RWPE1 (cell line): ENCODE measurements around the gene ZNF451.

Source experiments
- CTCF ChIA-PET: fragments of 350-600 bp; sonication (Branson Sonifier 250); formaldehyde crosslinking; extraction: SDS; loops from one replicate; lab custom pipeline; 2021; lab: Yijun Ruan, JAX
- POLR2A ChIA-PET: fragments of 400-600 bp; formaldehyde crosslinking; extraction: SDS; loops from one replicate; lab custom pipeline; 2020; ENCODE audit warnings: antibody characterized with exemption; ENCODE audit not compliant: low non-redundant PET; lab: Yijun Ruan, JAX
- DNase-seq: peaks from one replicate; pipeline ENCODE4 v3.0.0; 2012; ENCODE audit warnings: low spot score
- H3K27ac ChIP-seq: fragments of 450-650 bp; 2 replicates; pipeline ENCODE4 v1.5.1; 2017
- CTCF ChIP-seq: fragments of 450-650 bp; conservative IDR thresholded peaks from 2 replicates; pipeline ENCODE4 v1.5.1; 2017; ENCODE audit warnings: low read depth, mild to moderate bottlenecking

ZNF451 gene

GRCh38 chr6:57109880-57110279 lies 19.9 kb downstream of the ZNF451 start:
- no peak for TF ChIP-seq CTCF
- DNase-seq, result no peak
- H3K27ac ChIP-seq, result no peak overlapping the region
- ChIA-PET CTCF (no interaction called here), POLR2A (no interaction called here)

GRCh38 chr6:57113105-57113504 lies 23.1 kb downstream of the ZNF451 start:
- CTCF ChIA-PET, result interaction anchor here (0.9 kb wide), 1 partner anchor 9 kb away, joined by 8 read pairs; no protein-coding TSS in a partner anchor
- no peak for DNase-seq

GRCh38 chr6:57116776-57117175 lies 26.8 kb downstream of the ZNF451 start:
- ChIA-PET POLR2A (no interaction called here), CTCF (interaction anchor here (0.6 kb wide), 1 partner anchor 46 kb away, joined by 3 read pairs; no protein-coding TSS in a partner anchor)
- no peak for TF ChIP-seq CTCF
- no peak for DNase-seq
- no peak overlapping the region for H3K27ac ChIP-seq

More at GRCh38 chr6:57113105-57113504, 23.1 kb downstream of the ZNF451 start:
- no peak overlapping the region for H3K27ac ChIP-seq
- TF ChIP-seq CTCF, result no peak
- POLR2A ChIA-PET, result no interaction called here

GRCh38 chr6:57117796-57118195 lies 27.8 kb downstream of the ZNF451 start:
- CTCF ChIA-PET, result interaction anchor here (0.6 kb wide), 1 partner anchor 226 kb away, joined by 4 read pairs; no protein-coding TSS in a partner anchor
- POLR2A ChIA-PET, result no interaction called here
- TF ChIP-seq CTCF, result no peak
- no peak overlapping the region for H3K27ac ChIP-seq
- no peak for DNase-seq

GRCh38 chr6:57123111-57123510 lies 33.1 kb downstream of the ZNF451 start:
- no peak for DNase-seq
- TF ChIP-seq CTCF, result no peak
- no peak overlapping the region for H3K27ac ChIP-seq
- POLR2A ChIA-PET, result no interaction called here
- CTCF ChIA-PET, result no interaction called here

GRCh38 chr6:57127763-57128162 lies 37.8 kb downstream of the ZNF451 start:
- H3K27ac ChIP-seq, result no peak overlapping the region
- TF ChIP-seq CTCF, result no peak
- DNase-seq, result no peak
- ChIA-PET POLR2A (no interaction called here), CTCF (no interaction called here)
